HEK293T (cell line): Measurements from ENCODE around the gene SLC5A1.

ENCODE experiments used
- CTCF ChIA-PET: fragments of 350-600 bp; formaldehyde crosslinking; extraction: SDS; loops from one replicate; lab custom pipeline; 2021; ENCODE audit warnings: antibody characterized with exemption, inconsistent platforms; lab: Yijun Ruan, JAX
- POLR2A ChIA-PET: fragments of 350-600 bp; formaldehyde crosslinking; extraction: SDS; loops from one replicate; lab custom pipeline; 2020; ENCODE audit warnings: antibody characterized with exemption, inconsistent platforms; lab: Yijun Ruan, JAX
- DNase-seq: peaks from one replicate; pipeline ENCODE4 v3.0.0; 2012; ENCODE audit warnings: mixed read lengths; ENCODE audit errors: extremely low spot score
- ARNT ChIP-seq: fragments of 450-650 bp; IDR thresholded peaks from 2 replicates; pipeline ENCODE4 v1.6.1; 2017; ENCODE audit warnings: mild to moderate bottlenecking
- BHLHE40 ChIP-seq: fragments of 450-650 bp; IDR thresholded peaks from 2 replicates; pipeline ENCODE4 v1.6.1; 2016; ENCODE audit warnings: mild to moderate bottlenecking, moderate library complexity, borderline replicate concordance
- CTBP1 ChIP-seq: fragments of 450-650 bp; IDR thresholded peaks from 2 replicates; pipeline ENCODE4 v1.6.1; 2016; ENCODE audit warnings: borderline replicate concordance
- ELF4 ChIP-seq: fragments of 450-650 bp; IDR thresholded peaks from 2 replicates; pipeline ENCODE4 v1.6.1; 2017; ENCODE audit warnings: antibody characterized with exemption
- FOXA1 ChIP-seq: fragments of 450-650 bp; IDR thresholded peaks from 2 replicates; pipeline ENCODE4 v1.6.1; 2016; ENCODE audit warnings: mild to moderate bottlenecking
- FOXK2 ChIP-seq: fragments of 450-650 bp; IDR thresholded peaks from 2 replicates; pipeline ENCODE4 v1.6.1; 2016; ENCODE audit warnings: mild to moderate bottlenecking
- FOXM1 ChIP-seq: fragments of 450-650 bp; IDR thresholded peaks from 2 replicates; pipeline ENCODE4 v1.6.1; 2017; ENCODE audit warnings: mild to moderate bottlenecking, borderline replicate concordance
- HDGF ChIP-seq: fragments of 450-650 bp; IDR thresholded peaks from 2 replicates; pipeline ENCODE4 v1.6.1; 2017; ENCODE audit warnings: antibody characterized with exemption, borderline replicate concordance
- L3MBTL2 ChIP-seq: fragments of 450-650 bp; conservative IDR thresholded peaks from 2 replicates; pipeline ENCODE4 v1.6.1; 2016; ENCODE audit warnings: mild to moderate bottlenecking
- LEF1 ChIP-seq: fragments of 450-650 bp; IDR thresholded peaks from 2 replicates; pipeline ENCODE4 v1.6.1; 2017; ENCODE audit warnings: mild to moderate bottlenecking, borderline replicate concordance
- NFRKB ChIP-seq: fragments of 450-650 bp; IDR thresholded peaks from 2 replicates; pipeline ENCODE4 v1.6.1; 2016; ENCODE audit warnings: mild to moderate bottlenecking, moderate library complexity
- PKNOX1 ChIP-seq: fragments of 450-650 bp; IDR thresholded peaks from 2 replicates; pipeline ENCODE4 v1.6.1; 2016
- SP1 ChIP-seq: fragments of 450-650 bp; IDR thresholded peaks from 2 replicates; pipeline ENCODE4 v1.6.1; 2017
- SUZ12 ChIP-seq: fragments of 450-650 bp; IDR thresholded peaks from 2 replicates; pipeline ENCODE4 v1.6.1; 2016; ENCODE audit warnings: mild to moderate bottlenecking
- TARDBP ChIP-seq: fragments of 450-650 bp; IDR thresholded peaks from 2 replicates; pipeline ENCODE4 v1.6.1; 2016
- ZNF384 ChIP-seq: fragments of 450-650 bp; IDR thresholded peaks from 2 replicates; pipeline ENCODE4 v1.6.1; 2016

The SLC5A1 gene

GRCh38 chr22:32083000-32083399 is 39.9 kb downstream of the SLC5A1 start:
- ChIA-PET POLR2A (no interaction called here), CTCF (interaction anchor here (0.7 to 3.1 kb wide), 3 partner anchors 32 to 113 kb away, joined by 3 to 10 read pairs (median 5); no protein-coding TSS in a partner anchor)
- no peak for TF ChIP-seq ELF4
- no peak for TF ChIP-seq TARDBP
- no peak for TF ChIP-seq FOXA1
- TF ChIP-seq ARNT = no peak
- TF ChIP-seq FOXK2 = no peak
- no peak for TF ChIP-seq CTBP1
- no peak for TF ChIP-seq ZNF384
- no peak for TF ChIP-seq SP1
- TF ChIP-seq L3MBTL2 = no peak
- TF ChIP-seq NFRKB = no peak
- TF ChIP-seq HDGF = no peak
- no peak for TF ChIP-seq PKNOX1
- no peak for TF ChIP-seq LEF1
- TF ChIP-seq SUZ12 = no peak
- no peak for DNase-seq

- CTCF ChIA-PET = interaction anchor here (0.6 to 3.1 kb wide), 3 partner anchors 105 to 418 kb away, joined by 3 to 10 read pairs (median 5); no protein-coding TSS in a partner anchor
- POLR2A ChIA-PET = no interaction called here
- DNase-seq = no peak
- TF ChIP-seq ARNT (no peak), SUZ12 (no peak), LEF1 (no peak), FOXK2 (no peak), ZNF384 (no peak), FOXA1 (no peak), L3MBTL2 (no peak), NFRKB (no peak), TARDBP (no peak), BHLHE40 (no peak), CTBP1 (no peak), FOXM1 (no peak), SP1 (no peak), PKNOX1 (no peak), HDGF (no peak), ELF4 (no peak)
Observed at GRCh38 chr22:32083814-32084213, 40.8 kb downstream of the SLC5A1 start.

GRCh38 chr22:32088084-32088483 is 45.0 kb downstream of the SLC5A1 start:
- CTCF ChIA-PET = no interaction called here
- DNase-seq = no peak
- TF ChIP-seq FOXM1 = no peak
- no peak for TF ChIP-seq ARNT
- TF ChIP-seq LEF1 = no peak
- no peak for TF ChIP-seq PKNOX1
- TF ChIP-seq BHLHE40 = no peak
- no peak for TF ChIP-seq ELF4
- TF ChIP-seq SUZ12 = no peak
- TF ChIP-seq HDGF = no peak
- TF ChIP-seq CTBP1 = no peak
- no peak for TF ChIP-seq L3MBTL2
- no peak for TF ChIP-seq FOXA1
- TF ChIP-seq SP1 = no peak
- TF ChIP-seq FOXK2 = no peak
- no peak for TF ChIP-seq TARDBP
- TF ChIP-seq NFRKB = no peak
- no peak for TF ChIP-seq ZNF384
- POLR2A ChIA-PET = interaction anchor here (0.7 kb wide), 1 partner anchor 426 kb away, joined by 3 read pairs; the partner anchor contains the start of gene PISD

DNA sequence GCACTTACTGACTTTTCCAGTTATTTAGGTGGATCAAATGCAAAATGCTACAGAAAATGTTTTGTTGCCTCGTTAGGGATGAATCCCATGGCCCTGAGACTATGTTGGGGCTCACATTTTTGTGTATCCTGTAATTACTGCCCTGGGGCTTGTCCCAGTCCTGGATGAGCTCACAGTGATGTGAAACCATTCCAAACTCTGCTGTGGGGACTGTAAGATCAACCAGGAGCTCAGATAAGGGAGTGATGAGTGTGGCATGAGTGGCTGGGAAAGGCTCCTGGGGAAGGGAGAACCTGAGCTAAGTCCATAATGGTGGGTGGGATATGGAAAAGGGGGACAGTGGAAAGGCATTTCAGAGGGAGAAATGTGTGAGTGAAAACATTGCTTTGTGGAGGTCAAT is 54.0 kb downstream of the SLC5A1 start:
- ChIA-PET POLR2A (no interaction called here), CTCF (interaction anchor here (0.7 kb wide), 1 partner anchor 698 kb away, joined by 3 read pairs; no protein-coding TSS in a partner anchor)

More for the DNA sequence above, 54.0 kb downstream of the SLC5A1 start:
- DNase-seq = no peak
- no peak for TF ChIP-seq SP1
- no peak for TF ChIP-seq FOXK2
- TF ChIP-seq BHLHE40 = no peak
- no peak for TF ChIP-seq HDGF
- no peak for TF ChIP-seq CTBP1
- no peak for TF ChIP-seq L3MBTL2
- no peak for TF ChIP-seq FOXM1
- no peak for TF ChIP-seq TARDBP
- no peak for TF ChIP-seq NFRKB
- no peak for TF ChIP-seq ZNF384
- no peak for TF ChIP-seq PKNOX1
- TF ChIP-seq ARNT = no peak
- no peak for TF ChIP-seq LEF1
- no peak for TF ChIP-seq ELF4
